SH-SY5Y (cell line): ENCODE results near the gene SLC12A1.

ENCODE experiments used
- GATA2 ChIP-seq: IDR thresholded peaks from 2 replicates; pipeline ENCODE4 v1.6.1; 2011; ENCODE audit warnings: mild to moderate bottlenecking, low read depth, low read length
- GATA3 ChIP-seq: IDR thresholded peaks from 2 replicates; pipeline ENCODE4 v1.6.1; 2011; ENCODE audit warnings: low read depth, mild to moderate bottlenecking, low read length, moderate library complexity

GRCh38 chr15:48177766-48178647, 28.1 kb upstream of the SLC12A1 start, which contains the start of gene MYEF2:
- no peak for TF ChIP-seq GATA2
- TF ChIP-seq GATA3, result no peak
